Activated CD4-positive, alpha-beta T cell treated with anti-CD3 and anti-CD28 coated beads for 36 hours (primary cell): ENCODE results near the gene PNO1. TPM values are rescaled to one million over a fixed set of nuclear protein-coding genes. Genes with fewer than 3 reads are reported as not detected.

Experiments used
- ATAC-seq: fragments of 200-7000 bp; cut with Tn5 transposase; one replicate; pipeline ENCODE4 v1.10.0; 2021; ENCODE audit warnings: mild to moderate bottlenecking, moderate library complexity
- CTCF ChIA-PET: fragments of 350-600 bp; sonication (Branson Sonifier 250); formaldehyde crosslinking; loops from one replicate; lab custom pipeline; 2021; ENCODE audit warnings: antibody characterized with exemption; lab: Charles Lee
- POLR2A ChIA-PET: fragments of 350-600 bp; sonication (Branson Sonifier 250); formaldehyde crosslinking; loops from one replicate; lab custom pipeline; 2021; ENCODE audit warnings: antibody characterized with exemption, inconsistent platforms; lab: Charles Lee
- DNase-seq: peaks from one replicate; pipeline ENCODE4 v3.0.0-alpha.2; 2020
- H3K27ac Mint-ChIP-seq: one replicate; pipeline ENCODE4 v1.8.0; 2021; ENCODE audit warnings: mixed read lengths
- H3K27me3 Mint-ChIP-seq: one replicate; pipeline ENCODE4 v1.8.0; 2021; ENCODE audit warnings: mixed read lengths
- H3K36me3 Mint-ChIP-seq: one replicate; pipeline ENCODE4 v1.8.0; 2021; ENCODE audit warnings: low read depth, mixed read lengths
- H3K4me1 Mint-ChIP-seq: one replicate; pipeline ENCODE4 v1.8.0; 2021; ENCODE audit warnings: mixed read lengths
- H3K4me3 Mint-ChIP-seq: one replicate; pipeline ENCODE4 v1.8.0; 2021; ENCODE audit warnings: mild to moderate bottlenecking, moderate library complexity, mixed read lengths
- H3K9me3 Mint-ChIP-seq: one replicate; pipeline ENCODE4 v1.8.0; 2021; ENCODE audit warnings: low read depth, mixed read lengths
- intact Hi-C, 2 experiments: fragments of 100-400 bp; cut with DNase I in 1 of 2; cut with micrococcal nuclease in 1 of 2; formaldehyde crosslinking; loops; one replicate each; pipeline versions ENCODE4 v1.14.2 to v1.15.1; 2022 to 2024; cut with DNase I, micrococcal nuclease
- total RNA-seq, 2 experiments: library from RNA; stranded (reverse); gene quantifications; one replicate each; pipeline ENCODE4 v1.2.3, GENCODE V29; 2021

PNO1 gene
- total RNA-seq, 2 experiments from 2014 or later: 15.7 to 20.5 TPM

GRCh38 chr2:68125821-68126220 is 31.9 kb upstream of the PNO1 start:
- DNase-seq: no peak
- Mint-ChIP-seq H3K9me3 (no peaks in the 10 kb centered on the region), H3K27ac (no peak overlapping the region), H3K27me3 (no peaks in the 10 kb centered on the region), H3K4me3 (no peak overlapping the region), H3K4me1 (peaks cover 2% of the 10 kb centered on the region), H3K36me3 (peaks cover 5% of the 10 kb centered on the region)
- CTCF ChIA-PET: interaction anchor here (0.6 to 1.5 kb wide), 2 partner anchors 64 to 158 kb away, joined by 3 read pairs; no protein-coding TSS in a partner anchor
- ATAC-seq: no peak
- POLR2A ChIA-PET: no interaction called here
- intact Hi-C loops: no loop called here

- CTCF ChIA-PET: interaction anchor here (1.5 kb wide), 1 partner anchor 157 kb away, joined by 3 read pairs; no protein-coding TSS in a partner anchor
- ATAC-seq (no peak), DNase-seq (no peak)
- Mint-ChIP-seq H3K36me3 (peaks cover 5% of the 10 kb centered on the region), H3K4me1 (peaks cover 2% of the 10 kb centered on the region), H3K4me3 (no peak overlapping the region), H3K27ac (no peak overlapping the region), H3K9me3 (no peaks in the 10 kb centered on the region), H3K27me3 (no peaks in the 10 kb centered on the region)
- POLR2A ChIA-PET: no interaction called here
- intact Hi-C loops: no loop called here
Measured at GRCh38 chr2:68126561-68126960, 31.1 kb upstream of the PNO1 start.

DNA sequence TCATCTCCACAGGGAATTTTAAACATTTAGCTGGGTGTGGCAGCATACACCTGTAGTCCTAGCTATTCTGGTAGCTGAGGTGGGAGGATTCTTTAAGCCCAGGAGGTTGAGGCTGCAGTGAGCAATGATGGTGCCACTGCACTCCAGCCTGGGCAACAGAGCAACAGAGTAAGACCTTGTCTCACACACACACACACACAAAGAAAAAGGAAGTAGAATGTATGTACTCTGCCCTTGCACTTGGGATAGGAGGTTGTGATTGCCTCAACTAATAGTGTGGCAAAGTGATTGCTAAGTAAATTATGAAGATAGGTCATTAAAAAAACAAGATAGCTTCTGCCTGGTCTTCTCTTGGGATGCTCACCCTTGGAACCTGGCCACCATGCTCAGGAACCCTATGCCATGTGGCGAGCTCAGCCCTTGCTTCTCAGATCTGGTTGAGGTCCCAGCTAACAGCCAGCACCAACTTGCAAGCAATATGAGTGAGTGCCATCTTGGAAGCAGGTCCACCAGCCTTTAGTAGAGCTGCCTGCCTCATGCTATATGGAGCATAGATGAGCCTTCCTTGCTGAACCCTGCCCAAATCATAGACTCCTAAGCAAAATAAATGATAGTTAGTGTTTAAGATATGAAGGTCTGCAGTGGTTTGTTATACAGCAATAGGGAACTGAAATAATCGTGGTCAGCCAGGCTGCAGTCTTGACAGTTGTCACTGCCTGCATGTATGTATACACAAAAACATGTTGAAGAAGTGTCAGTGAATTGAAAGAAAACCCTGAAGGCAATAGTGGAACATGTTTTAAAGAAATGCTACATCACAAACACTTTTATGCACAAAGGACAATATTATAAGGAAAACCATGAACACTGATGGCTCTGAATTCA is 30.1 kb upstream of the PNO1 start:
- intact Hi-C loops: no loop called here
- CTCF ChIA-PET: no interaction called here
- DNase-seq: no peak
- Mint-ChIP-seq H3K27me3 (no peaks in the 10 kb centered on the region), H3K4me1 (no peaks in the 10 kb centered on the region), H3K27ac (no peak overlapping the region), H3K9me3 (no peaks in the 10 kb centered on the region), H3K4me3 (no peak overlapping the region), H3K36me3 (peaks cover 5% of the 10 kb centered on the region)
- no peak for ATAC-seq
- POLR2A ChIA-PET: no interaction called here

DNA sequence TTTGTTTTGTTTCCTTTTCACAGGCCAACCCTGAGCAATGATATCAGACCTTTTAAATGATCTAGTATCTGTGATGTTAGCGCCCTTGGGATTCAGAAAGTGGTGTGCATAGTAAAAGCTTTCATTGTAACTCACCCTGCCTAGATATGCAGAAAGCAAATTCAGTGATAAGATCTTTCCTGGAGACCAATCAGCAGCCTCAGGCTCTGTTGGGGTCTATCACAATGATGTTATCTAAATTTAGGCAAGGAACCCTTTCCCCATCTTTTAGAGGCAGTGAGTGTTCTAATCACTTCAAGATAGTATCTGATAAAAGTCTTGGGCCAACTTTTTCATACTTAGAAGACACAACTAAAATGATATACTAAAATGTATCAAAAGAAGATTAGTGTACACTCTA is 23.6 kb upstream of the PNO1 start:
- POLR2A ChIA-PET: no interaction called here
- no peak for ATAC-seq
- CTCF ChIA-PET: interaction anchor here (1.7 kb wide), 2 partner anchors 12 to 155 kb away, joined by 3 to 4 read pairs; no protein-coding TSS in a partner anchor

DNA sequence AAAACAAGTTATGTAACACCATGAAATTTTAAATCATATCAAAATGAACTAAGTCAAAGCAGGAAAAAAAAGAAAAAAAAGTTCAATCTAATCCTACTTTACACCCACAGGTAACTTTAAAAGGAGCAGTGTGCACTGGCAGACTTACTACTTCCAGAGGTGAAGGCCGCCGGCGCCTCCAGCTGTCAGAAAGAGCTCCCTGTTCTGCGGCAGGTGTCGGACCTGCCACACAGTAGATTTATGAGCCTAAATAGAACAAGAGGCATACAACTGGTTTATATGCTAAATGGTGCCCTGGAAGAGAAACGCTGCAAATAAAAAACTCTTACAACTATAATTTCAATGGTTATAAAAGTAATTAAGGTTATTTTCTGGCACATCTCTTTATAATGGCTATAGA is 23.1 kb upstream of the PNO1 start:
- Mint-ChIP-seq H3K4me1 (no peaks in the 10 kb centered on the region), H3K9me3 (no peaks in the 10 kb centered on the region), H3K27me3 (no peaks in the 10 kb centered on the region), H3K4me3 (no peak overlapping the region), H3K27ac (no peak overlapping the region), H3K36me3 (peaks cover 18% of the 10 kb centered on the region)
- ATAC-seq (no peak), DNase-seq (no peak)
- intact Hi-C loops: no loop called here
- POLR2A ChIA-PET: no interaction called here
- CTCF ChIA-PET: interaction anchor here (0.9 to 1.7 kb wide), 4 partner anchors 11 to 154 kb away, joined by 3 to 4 read pairs (median 4); no protein-coding TSS in a partner anchor

More for the DNA sequence above, 23.6 kb upstream of the PNO1 start:
- intact Hi-C loops: no loop called here
- no peak for DNase-seq
- no peaks in the 10 kb centered on the region for H3K27me3 Mint-ChIP-seq
- no peak overlapping the region for H3K27ac Mint-ChIP-seq
- no peaks in the 10 kb centered on the region for H3K4me1 Mint-ChIP-seq
- peaks cover 18% of the 10 kb centered on the region for H3K36me3 Mint-ChIP-seq
- no peaks in the 10 kb centered on the region for H3K9me3 Mint-ChIP-seq
- no peak overlapping the region for H3K4me3 Mint-ChIP-seq

GRCh38 chr2:68135448-68136320 is 22.0 kb upstream of the PNO1 start:
- intact Hi-C loops: no loop called here
- Mint-ChIP-seq H3K27me3 (no peaks in the 10 kb centered on the region), H3K4me1 (no peaks in the 10 kb centered on the region), H3K27ac (no peak overlapping the region), H3K9me3 (no peaks in the 10 kb centered on the region), H3K36me3 (peaks cover 17% of the 10 kb centered on the region), H3K4me3 (no peak overlapping the region)
- POLR2A ChIA-PET: no interaction called here
- CTCF ChIA-PET: interaction anchor here (0.9 to 1.7 kb wide), 4 partner anchors 13 to 17 kb away, joined by 3 to 11 read pairs (median 4); no protein-coding TSS in a partner anchor
- DNase-seq: no peak
- ATAC-seq: no peak

DNA sequence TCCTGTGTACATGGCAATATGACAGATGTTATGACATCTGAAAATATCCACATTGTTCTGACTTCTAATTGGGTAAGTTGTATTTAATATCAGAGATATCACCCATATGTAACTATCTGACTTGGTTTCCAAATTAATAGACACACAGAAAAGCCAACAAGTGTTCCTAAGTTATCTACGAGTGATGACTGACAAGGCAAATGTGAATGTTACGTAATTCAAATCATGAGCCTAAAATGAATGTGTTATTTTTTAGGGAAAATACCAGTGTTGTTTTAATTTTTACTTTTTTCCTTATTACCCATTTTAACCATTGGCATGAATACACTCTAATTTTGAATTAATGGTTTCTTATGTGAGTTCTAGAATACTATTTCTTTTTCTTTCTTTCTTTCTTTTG is 15.8 kb upstream of the PNO1 start:
- POLR2A ChIA-PET: no interaction called here
- CTCF ChIA-PET: no interaction called here
- intact Hi-C loops: no loop called here

GRCh38 chr2:68151037-68151436 is 6.7 kb upstream of the PNO1 start:
- Mint-ChIP-seq H3K4me3 (no peak overlapping the region), H3K36me3 (peaks cover 14% of the 10 kb centered on the region), H3K4me1 (peaks cover 41% of the 10 kb centered on the region), H3K27me3 (no peaks in the 10 kb centered on the region), H3K9me3 (no peaks in the 10 kb centered on the region), H3K27ac (peak overlapping the region; percentile 78)
- intact Hi-C loops: no loop called here
- POLR2A ChIA-PET: no interaction called here
- no peak for ATAC-seq
- DNase-seq: no peak
- CTCF ChIA-PET: no interaction called here

More for the DNA sequence above, 15.8 kb upstream of the PNO1 start:
- H3K27me3 Mint-ChIP-seq: no peaks in the 10 kb centered on the region
- no peaks in the 10 kb centered on the region for H3K9me3 Mint-ChIP-seq
- no peak overlapping the region for H3K4me3 Mint-ChIP-seq
- H3K36me3 Mint-ChIP-seq: peaks cover 9% of the 10 kb centered on the region
- no peak overlapping the region for H3K27ac Mint-ChIP-seq
- no peak for ATAC-seq
- H3K4me1 Mint-ChIP-seq: no peaks in the 10 kb centered on the region
- no peak for DNase-seq

DNA sequence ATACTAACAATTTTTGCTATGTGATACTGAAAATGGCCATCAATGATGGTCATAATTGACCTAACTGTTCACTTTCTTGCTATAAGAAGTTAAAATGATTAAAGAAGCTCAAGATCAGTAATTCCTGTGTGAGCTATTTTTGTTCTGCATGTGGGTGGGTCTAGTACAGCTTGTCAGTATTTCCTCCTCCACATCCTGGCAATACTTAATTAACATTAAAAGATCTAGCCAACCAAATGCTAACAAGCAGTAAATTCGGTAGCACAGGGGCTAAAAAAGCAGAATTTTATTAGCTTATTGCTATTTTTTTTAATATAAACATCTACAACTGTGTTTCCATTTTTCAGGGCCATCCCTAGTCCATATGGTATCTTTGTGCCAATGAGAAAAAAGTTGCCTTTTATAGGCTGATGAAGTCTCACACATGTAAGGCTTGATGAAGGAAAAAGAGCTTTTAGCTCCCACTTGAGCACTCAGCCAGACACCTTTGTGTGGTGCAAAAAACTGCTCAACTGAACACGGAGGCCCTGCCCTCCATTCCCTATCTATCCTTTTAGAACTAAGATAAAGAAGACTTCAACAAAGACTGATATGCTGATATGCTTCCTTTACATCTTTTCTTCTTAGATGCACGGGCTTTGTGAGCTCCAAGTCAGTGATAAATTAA is 4.9 kb upstream of the PNO1 start:
- no peaks in the 10 kb centered on the region for H3K27me3 Mint-ChIP-seq
- ChIA-PET POLR2A (interaction anchor here (0.7 kb wide), 1 partner anchor 105 kb away, joined by 3 read pairs; no protein-coding TSS in a partner anchor), CTCF (interaction anchor here (0.7 to 1.5 kb wide), 13 partner anchors 8 to 132 kb away, joined by 3 to 10 read pairs (median 3); partner anchors contain the start of gene C1D)
- no peaks in the 10 kb centered on the region for H3K9me3 Mint-ChIP-seq
- peak overlapping the region; percentile 82 for H3K27ac Mint-ChIP-seq
- H3K4me3 Mint-ChIP-seq: no peak overlapping the region
- peaks cover 49% of the 10 kb centered on the region for H3K4me1 Mint-ChIP-seq
- no peak for DNase-seq
- intact Hi-C loops: no loop called here
- H3K36me3 Mint-ChIP-seq: peaks cover 13% of the 10 kb centered on the region
- ATAC-seq: no peak

- intact Hi-C loops: loop anchor here in 1 of 2 experiments (2.0 to 5.0 kb wide), 2 partner anchors 37 to 93 kb away; partner anchors contain the start of gene C1D
- H3K36me3 Mint-ChIP-seq: peaks cover 25% of the 10 kb centered on the region
- H3K9me3 Mint-ChIP-seq: no peaks in the 10 kb centered on the region
- no peak for ATAC-seq
- ChIA-PET CTCF (interaction anchor here (1.0 to 1.5 kb wide), 2 partner anchors 14 to 286 kb away, joined by 3 to 4 read pairs; no protein-coding TSS in a partner anchor), POLR2A (interaction anchor here (0.6 kb wide), 1 partner anchor 33 kb away, joined by 3 read pairs; no protein-coding TSS in a partner anchor)
- DNase-seq: no peak
- no peaks in the 10 kb centered on the region for H3K27me3 Mint-ChIP-seq
- H3K4me1 Mint-ChIP-seq: peaks cover 62% of the 10 kb centered on the region
- no peak overlapping the region for H3K27ac Mint-ChIP-seq
- H3K4me3 Mint-ChIP-seq: peak overlapping the region; percentile 23
Measured at GRCh38 chr2:68155618-68156017, 2.1 kb upstream of the PNO1 start.
